Keratinocyte (primary cell): ENCODE measurements around the gene CHIT1. TPM values are rescaled to one million over a fixed set of nuclear protein-coding genes. Genes with fewer than 3 reads are reported as not detected.
"Not testable (repeated sequence)": the region's sequence is repeated elsewhere in the genome, so short reads cannot be mapped to it uniquely, and the experiment has no call there.

Source experiments
- DNase-seq: peaks from one replicate; pipeline ENCODE4 v3.0.0-alpha.2; 2011; ENCODE audit warnings: low read depth, missing footprints, low spot score
- FAIRE-seq: peaks from 2 replicates; lab custom pipeline; 2011; peaks lifted over from hg19 to GRCh38; lab: Jason Lieb, UNC
- H2AFZ ChIP-seq: 2 replicates; pipeline ENCODE4 v1.6.0; 2012; ENCODE audit warnings: low read length, control low read depth, inconsistent platforms; ENCODE audit not compliant: control insufficient read depth
- H3K27ac ChIP-seq: 2 replicates; pipeline ENCODE4 v1.5.1; 2011; ENCODE audit warnings: low read length; ENCODE audit not compliant: control insufficient read depth, insufficient read depth
- H3K27me3 ChIP-seq: 3 replicates; pipeline ENCODE4 v1.6.0; 2011; ENCODE audit warnings: low read length; ENCODE audit not compliant: control insufficient read depth, insufficient read depth; ENCODE audit errors: extremely low read depth
- H3K36me3 ChIP-seq, 2 experiments: 2 replicates in 1 of 2; 3 replicates in 1 of 2; pipeline ENCODE4 v1.5.1; 2011; ENCODE audit warnings: low read length in 2 of 2, mild to moderate bottlenecking in 1 of 2; ENCODE audit not compliant: control insufficient read depth in 2 of 2, insufficient read depth in 2 of 2; ENCODE audit errors: extremely low read depth in 1 of 2
- H3K4me1 ChIP-seq: 3 replicates; pipeline ENCODE4 v1.5.1; 2011; ENCODE audit warnings: low read length; ENCODE audit not compliant: control insufficient read depth, insufficient read depth; ENCODE audit errors: extremely low read depth
- H3K4me2 ChIP-seq: 3 replicates; pipeline ENCODE4 v1.6.0; 2011; ENCODE audit warnings: low read depth, low read length; ENCODE audit not compliant: control insufficient read depth, insufficient read depth; ENCODE audit errors: extremely low read depth
- H3K4me3 ChIP-seq, 3 experiments: fragments of 200-600 bp in 1 of 3; sonication (generic) in 1 of 3; 2 replicates in 2 of 3; 3 replicates in 1 of 3; pipeline ENCODE4 v1.5.1; 2011 to 2016; ENCODE audit warnings: low read length in 3 of 3, mild to moderate bottlenecking in 3 of 3, control low read depth in 2 of 3, inconsistent platforms in 1 of 3, low read depth in 1 of 3, mixed read lengths in 1 of 3, mixed run types in 1 of 3, moderate library complexity in 1 of 3; ENCODE audit not compliant: control insufficient read depth in 2 of 3, insufficient read depth in 2 of 3; ENCODE audit errors: extremely low read depth in 1 of 3
- H3K79me2 ChIP-seq: 2 replicates; pipeline ENCODE4 v1.6.0; 2012; ENCODE audit warnings: low read length; ENCODE audit not compliant: control insufficient read depth, insufficient read depth
- H3K9ac ChIP-seq: 3 replicates; pipeline ENCODE4 v1.6.0; 2011; ENCODE audit warnings: low read length; ENCODE audit not compliant: control insufficient read depth, insufficient read depth; ENCODE audit errors: extremely low read depth
- H3K9me1 ChIP-seq: 3 replicates; pipeline ENCODE4 v1.6.0; 2011; ENCODE audit warnings: low read length; ENCODE audit not compliant: control insufficient read depth, insufficient read depth; ENCODE audit errors: extremely low read depth
- H3K9me3 ChIP-seq: 2 replicates; pipeline ENCODE4 v1.5.1; 2012; ENCODE audit warnings: low read depth, low read length; ENCODE audit not compliant: control insufficient read depth
- H4K20me1 ChIP-seq: 3 replicates; pipeline ENCODE4 v1.6.0; 2011; ENCODE audit warnings: low read length; ENCODE audit not compliant: control insufficient read depth, insufficient read depth; ENCODE audit errors: extremely low read depth
- CTCF ChIP-seq, 3 experiments: IDR thresholded peaks in 1 of 3; conservative IDR thresholded peaks in 1 of 3; optimal IDR thresholded peaks in 1 of 3; 2 replicates in 2 of 3; 3 replicates in 1 of 3; pipeline versions ENCODE3 to v1.5.1; 2011; ENCODE audit warnings: low read length in 3 of 3, mild to moderate bottlenecking in 3 of 3, moderate library complexity in 2 of 3, control low read depth in 1 of 3, inconsistent platforms in 1 of 3; ENCODE audit not compliant: insufficient read depth in 2 of 3; ENCODE audit errors: extremely low read depth in 1 of 3
- EZH2 ChIP-seq: IDR thresholded peaks from one replicate; pipeline ENCODE4 v1.6.1; 2012; ENCODE audit warnings: inconsistent platforms, mild to moderate bottlenecking, low read length, moderate library complexity
- dilution Hi-C: fragments of 300-500 bp; cut with MboI; formaldehyde crosslinking; loops from one replicate; pipeline ENCODE4 v1.7.0; 2020; ENCODE audit warnings: low sequenced_read_pairs; ENCODE audit not compliant: extremely low pct_ligation_motif_present
- polyA plus RNA-seq, 5 experiments: library from polyadenylated mRNA; depleted of rRNA in 3 of 5; stranded (reverse) in 3 of 5; stranded (forward) in 1 of 5; unstranded in 1 of 5; fragments of >200 nt; gene quantifications; 1 replicate in 1 of 5; 2 replicates in 3 of 5; 3 replicates in 1 of 5; pipeline versions ENCODE4 v1.2.1 to v1.2.3, GENCODE V29; 2011 to 2012; ENCODE audit warnings: missing spikeins in 2 of 5, low read depth in 1 of 5, low replicate concordance in 1 of 5

CHIT1 gene
- polyA plus RNA-seq, 1 donor (not counting 4 experiments of a cell fraction or from before 2014, with no cell fraction given), result not detected

GRCh38 chr1:203267347-203267846, 37.9 kb upstream of the CHIT1 start:
- TF ChIP-seq CTCF (optimal IDR thresholded peaks at IDR 0.05 in 1 of 3, IDR thresholded peaks at IDR 0.05 in 1 of 3, conservative IDR thresholded peaks at IDR 0.05 in 1 of 3; ENCODE audit: extremely low read depth in 1 of 3, insufficient read depth in 2 of 3, low read length in 3 of 3) (peak; percentile 71 to 95 (median 81)), EZH2 (no peak)
- Histone ChIP-seq H2AFZ (peak overlapping the region; percentile 92), H3K9me1 (no peaks in the 10 kb centered on the region), H3K4me3 (peak overlapping the region; percentile 40 to 73 (median 64)), H3K9me3 (no peaks in the 10 kb centered on the region), H3K27me3 (no peaks in the 10 kb centered on the region), H3K9ac (peak overlapping the region; percentile 70), H3K4me2 (peak overlapping the region; percentile 82), H4K20me1 (no peaks in the 10 kb centered on the region), H3K36me3 (no peaks in the 10 kb centered on the region), H3K79me2 (no peaks in the 10 kb centered on the region), H3K4me1 (peaks cover 29% of the 10 kb centered on the region), H3K27ac (peak overlapping the region; percentile 65)
- FAIRE-seq (no peak), DNase-seq (peak; percentile 80)
- dilution Hi-C loops, result loop anchor here (25.0 kb wide), 1 partner anchor 230 kb away; the partner anchor contains the start of gene PPFIA4

GRCh38 chr1:203266140-203266539, 36.7 kb upstream of the CHIT1 start:
- DNase-seq, H3K9ac ChIP-seq, H3K9me3 ChIP-seq, H3K4me2 ChIP-seq, H2AFZ ChIP-seq, H3K9me1 ChIP-seq, H3K4me3 ChIP-seq, H4K20me1 ChIP-seq, H3K27me3 ChIP-seq, H3K79me2 ChIP-seq, H3K36me3 ChIP-seq, FAIRE-seq: not testable (repeated sequence)
- peak overlapping the region; percentile 32 for H3K27ac ChIP-seq
- peaks cover 29% of the 10 kb centered on the region for H3K4me1 ChIP-seq
- dilution Hi-C loops, result loop anchor here (25.0 kb wide), 1 partner anchor 229 kb away; the partner anchor contains the start of gene PPFIA4

GRCh38 chr1:203265541-203265940, 36.1 kb upstream of the CHIT1 start:
- no peak for FAIRE-seq
- no peak for DNase-seq

More at GRCh38 chr1:203265541-203265940, 36.1 kb upstream of the CHIT1 start:
- TF ChIP-seq EZH2 (no peak), CTCF (optimal IDR thresholded peaks at IDR 0.05 in 1 of 3, IDR thresholded peaks at IDR 0.05 in 1 of 3, conservative IDR thresholded peaks at IDR 0.05 in 1 of 3; ENCODE audit: extremely low read depth in 1 of 3, insufficient read depth in 2 of 3, low read length in 3 of 3) (no peak)
- Histone ChIP-seq H3K27me3 (no peaks in the 10 kb centered on the region), H2AFZ (peak overlapping the region; percentile 46), H3K9me1 (no peaks in the 10 kb centered on the region), H3K4me2 (peak overlapping the region; percentile 58), H4K20me1 (no peaks in the 10 kb centered on the region), H3K36me3 (no peaks in the 10 kb centered on the region), H3K27ac (peak overlapping the region; percentile 32), H3K79me2 (no peaks in the 10 kb centered on the region), H3K9me3 (no peaks in the 10 kb centered on the region), H3K9ac (no peak overlapping the region), H3K4me1 (peaks cover 29% of the 10 kb centered on the region), H3K4me3 (no peak overlapping the region)
- dilution Hi-C loops, result loop anchor here (25.0 kb wide), 1 partner anchor 228 kb away; the partner anchor contains the start of gene PPFIA4
